PC-3 (cell line): Measurements from ENCODE around the gene ZNF408.

Experiments used
- CTCF ChIP-seq: fragments of 300-600 bp; sonication (generic); conservative IDR thresholded peaks from 2 replicates; pipeline ENCODE4 v1.5.1; 2017; ENCODE audit warnings: antibody characterized with exemption, low read depth, mild to moderate bottlenecking, low read length
- EZH2phosphoT487 ChIP-seq: fragments of 300-600 bp; sonication (generic); IDR thresholded peaks from 2 replicates; pipeline ENCODE4 v1.6.1; 2018; ENCODE audit warnings: mild to moderate bottlenecking, antibody characterized with exemption, low read length, borderline replicate concordance

- no peak for TF ChIP-seq CTCF
- TF ChIP-seq EZH2phosphoT487: no peak
These were observed 8.4 kb upstream of the ZNF408 start for GRCh38 chr11:46692450-46692849.
